Stomach (tissue), 9 donors: Measurements from ENCODE around the gene SPPL2A. TPM values are rescaled to one million over a fixed set of nuclear protein-coding genes. Genes with fewer than 3 reads are reported as not detected.

Experiments
- DNase-seq, 2 donors: peaks; one replicate each; pipeline versions ENCODE4 v3.0.0 to v3.0.0-alpha.2; 2013 to 2019
- H3K27ac ChIP-seq, 5 donors: fragments of 200-600 bp in 4 of 5; sonication (generic) in 4 of 5; one replicate each; pipeline ENCODE4 v1.5.1; 2013 to 2019; ENCODE audit warnings: mild to moderate bottlenecking in 1 of 5, moderate library complexity in 1 of 5
- H3K27me3 ChIP-seq, 3 donors: fragments of 200-600 bp; sonication (generic); one replicate each; pipeline ENCODE4 v1.5.1; 2017 to 2019; ENCODE audit warnings: mixed run types in 1 of 3
- H3K36me3 ChIP-seq, 4 donors: fragments of 200-600 bp; sonication (generic); 1 replicate in 3 of 4; 2 replicates in 1 of 4; pipeline ENCODE4 v1.5.1; 2016 to 2019
- H3K4me1 ChIP-seq, 4 donors: fragments of 200-600 bp; sonication (generic); one replicate each; pipeline ENCODE4 v1.5.1; 2016 to 2019
- H3K4me3 ChIP-seq, 4 donors: fragments of 200-600 bp; sonication (generic) in 3 of 4; one replicate each; pipeline ENCODE4 v1.5.1; 2016 to 2019; ENCODE audit warnings: mild to moderate bottlenecking in 1 of 4
- H3K9me3 ChIP-seq, 4 donors: fragments of 200-600 bp; sonication (generic); one replicate each; pipeline ENCODE4 v1.5.1; 2016 to 2019
- CTCF ChIP-seq, 7 experiments: fragments of 450-650 bp in 4 of 7; fragments of 200-600 bp in 3 of 7; sonication (generic) in 3 of 7; IDR thresholded peaks; one replicate each; pipeline ENCODE4 v1.5.1; 2016 to 2019; ENCODE audit warnings: antibody characterized with exemption in 7 of 7, control low read depth in 2 of 7, mild to moderate bottlenecking in 1 of 7
- EP300 ChIP-seq: sonication (generic); formaldehyde crosslinking; IDR thresholded peaks from one replicate; pipeline ENCODE4 v1.6.1; 2017; ENCODE audit warnings: antibody characterized with exemption
- POLR2A ChIP-seq, 4 donors: fragments of 450-650 bp; IDR thresholded peaks; one replicate each; pipeline ENCODE4 v1.6.1; 2016; ENCODE audit warnings: antibody characterized with exemption in 4 of 4, control low read depth in 2 of 4, mild to moderate bottlenecking in 1 of 4, moderate library complexity in 1 of 4
- POLR2AphosphoS5 ChIP-seq, 3 donors: sonication (generic); formaldehyde crosslinking; IDR thresholded peaks; one replicate each; pipeline ENCODE4 v1.6.1; 2016; ENCODE audit warnings: antibody characterized with exemption in 3 of 3
- WGBS, 5 donors: extraction: QIAGEN DNeasy Blood & Tissue Kit in 3 of 5; methylation state at CpG; one replicate each; pipeline versions ENCODE4 v1.1.5 to v1.1.7; 2013 to 2018; 5-methylcytosine and 5-hydroxymethylcytosine counted together
- intact Hi-C: fragments of 100-400 bp; cut with DNase I; formaldehyde crosslinking; loops from one replicate; pipeline ENCODE4 v1.15.1; 2023; ENCODE audit warnings: low total_unique reads
- polyA plus RNA-seq, 3 donors: library from polyadenylated mRNA; stranded (reverse); fragments of 200-250 nt; gene quantifications; one replicate each; pipeline ENCODE4 v1.2.3, GENCODE V29; 2013
- total RNA-seq, 5 donors: library from RNA; depleted of rRNA; stranded (reverse); fragments of >200 nt; gene quantifications; one replicate each; pipeline versions ENCODE4 v1.1.0 to v1.2.3, GENCODE V29; 2014 to 2016
- donor health status: healthy with polysubstance abuse.
- donor health status: Bipolar disorder and iron deficiency.
- donor health status: healthy.

The SPPL2A gene
- total and polyA plus RNA-seq, 8 donors: 18.4 to 234 (median 32.0) TPM

- Histone ChIP-seq H3K4me1 (no peaks in the 10 kb centered on the region), H3K9me3 (no peaks in the 10 kb centered on the region), H3K4me3 (no peak overlapping the region), H3K27me3 (no peaks in the 10 kb centered on the region), H3K27ac (no peak overlapping the region), H3K36me3 (peaks cover 7 to 53% (median 47%) of the 10 kb centered on the region in 4 donors)
- intact Hi-C loops: no loop called here
- DNase-seq: no peak
- no peak for TF ChIP-seq POLR2A (IDR thresholded peaks at IDR 0.05)
- no peak for TF ChIP-seq CTCF (IDR thresholded peaks at IDR 0.05)
- TF ChIP-seq EP300: no peak
- no peak for TF ChIP-seq POLR2AphosphoS5 (IDR thresholded peaks at IDR 0.05)
These were observed 54.9 kb downstream of the SPPL2A start for GRCh38 chr15:50710585-50710984.

GRCh38 chr15:50707878-50708427, 57.6 kb downstream of the SPPL2A start:
- Histone ChIP-seq H3K4me1 (no peaks in the 10 kb centered on the region), H3K27me3 (no peaks in the 10 kb centered on the region), H3K36me3 (peaks cover 7 to 53% (median 45%) of the 10 kb centered on the region in 4 donors), H3K27ac (no peak overlapping the region), H3K9me3 (no peaks in the 10 kb centered on the region), H3K4me3 (no peak overlapping the region)
- no peak for DNase-seq
- TF ChIP-seq EP300: no peak
- TF ChIP-seq CTCF (IDR thresholded peaks at IDR 0.05): no peak
- TF ChIP-seq POLR2AphosphoS5 (IDR thresholded peaks at IDR 0.05): no peak
- TF ChIP-seq POLR2A (IDR thresholded peaks at IDR 0.05): no peak
- 93 to 98% (median 95%) methylated on average over 3 of the region's 3 CpGs for WGBS, 5 donors
- intact Hi-C loops: no loop called here

DNA sequence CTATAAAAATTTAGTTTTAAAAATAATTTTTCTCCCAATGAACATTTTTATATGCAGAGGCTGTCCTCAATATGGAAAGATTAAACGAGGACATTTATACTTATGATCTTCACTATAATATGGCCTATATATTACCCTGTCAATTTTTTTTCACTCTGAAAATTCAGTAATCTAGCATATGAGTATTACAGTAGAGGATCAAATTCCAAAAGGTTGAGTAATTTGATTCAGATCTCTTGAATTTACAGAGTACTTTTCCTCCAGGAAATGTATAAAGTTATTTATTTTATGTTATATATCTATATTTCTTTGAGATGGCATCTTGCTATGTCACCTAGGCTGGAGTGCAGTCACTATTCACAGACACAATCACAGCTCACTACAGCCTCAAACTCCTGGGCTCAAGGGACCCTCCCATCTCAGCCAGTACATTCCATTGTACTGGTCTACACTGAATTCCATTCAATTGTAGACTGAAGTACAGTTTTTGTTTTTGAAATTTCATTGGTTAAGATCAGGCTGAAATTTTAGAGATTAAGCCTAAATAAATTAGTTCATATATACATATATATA, 62.7 kb downstream of the SPPL2A start:
- DNase-seq: no peak
- Histone ChIP-seq H3K27me3 (no peaks in the 10 kb centered on the region), H3K4me3 (no peak overlapping the region), H3K36me3 (peaks cover 7 to 31% (median 30%) of the 10 kb centered on the region in 4 donors), H3K9me3 (no peaks in the 10 kb centered on the region), H3K4me1 (peaks cover 0 to 2% (median 0%) of the 10 kb centered on the region in 4 donors), H3K27ac (no peak overlapping the region)
- intact Hi-C loops: no loop called here
- TF ChIP-seq CTCF (IDR thresholded peaks at IDR 0.05) (no peak), POLR2A (IDR thresholded peaks at IDR 0.05) (no peak), POLR2AphosphoS5 (IDR thresholded peaks at IDR 0.05) (no peak), EP300 (no peak)
- 76 to 96% (median 88%) methylated on average over 1 of the region's 1 CpG for WGBS, 5 donors

- Histone ChIP-seq H3K27ac (no peak overlapping the region), H3K4me3 (no peak overlapping the region), H3K9me3 (no peaks in the 10 kb centered on the region), H3K4me1 (peaks cover 0 to 5% (median 2%) of the 10 kb centered on the region in 4 donors), H3K36me3 (peaks cover 0 to 14% (median 0%) of the 10 kb centered on the region in 4 donors), H3K27me3 (no peaks in the 10 kb centered on the region)
- 76 to 89% (median 85%) methylated on average over 8 of the region's 8 CpGs for WGBS, 5 donors
- intact Hi-C loops: no loop called here
- peak in 1 of 2 donors; percentile 9 for DNase-seq
- TF ChIP-seq EP300 (no peak), CTCF (IDR thresholded peaks at IDR 0.05) (no peak), POLR2A (IDR thresholded peaks at IDR 0.05) (no peak), POLR2AphosphoS5 (IDR thresholded peaks at IDR 0.05) (no peak)
These were observed 67.4 kb downstream of the SPPL2A start for GRCh38 chr15:50698101-50698500.
